ENCODE measurements around the gene ATPAF1. TPM values are rescaled to one million over a fixed set of nuclear protein-coding genes. Genes with fewer than 3 reads are reported as not detected.

The ATPAF1 gene
- total RNA-seq, 1 experiment from 2014 or later, result 50.3 TPM

GRCh38 chr1:46617108-46617800, 50.9 kb downstream of the ATPAF1 start:
- POLR2A ChIA-PET (ENCODE audit: unreplicated experiment), result interaction anchor here (0.6 to 1.2 kb wide), 8 partner anchors 13 to 718 kb away, joined by 3 to 28 read pairs (median 4); partner anchors contain the start of gene MKNK1
- CTCF ChIA-PET, result no interaction called here

GRCh38 chr1:46616277-46617107, 51.7 kb downstream of the ATPAF1 start, which contains the start of gene MOB3C:
MOB3C (minus strand) TSS chr1:46616811; CDS start chr1:46613321, 3,490 bp downstream.
- no peak for TF ChIP-seq EZH2 (IDR thresholded peaks at IDR 0.05; ENCODE audit: low read depth)
- no peak for TF ChIP-seq CTCF (conservative IDR thresholded peaks at IDR 0.05)
- CTCF ChIA-PET, result interaction anchor here (0.6 to 1.5 kb wide), 2 partner anchors 9 to 176 kb away, joined by 3 to 5 read pairs; no protein-coding TSS in a partner anchor

More at GRCh38 chr1:46617108-46617800, 50.9 kb downstream of the ATPAF1 start:
- TSS peak; percentile 24 for BruUV-seq (replicated peaks)
- TF ChIP-seq EZH2 (IDR thresholded peaks at IDR 0.05; ENCODE audit: low read depth), result no peak
- no peak for TF ChIP-seq CTCF (conservative IDR thresholded peaks at IDR 0.05)
- no peaks in the 10 kb centered on the region for H3K36me3 ChIP-seq (ENCODE audit: low read depth)
- no peaks in the 10 kb centered on the region for H4K20me1 ChIP-seq (ENCODE audit: insufficient read depth)
- intact Hi-C loops (cut with micrococcal nuclease; ENCODE audit: unreplicated experiment), result loop anchor here (2.0 to 10.0 kb wide), 3 partner anchors 68 to 718 kb away; partner anchors contain the start of genes CMPK1 and EFCAB14
- no peaks in the 10 kb centered on the region for H3K27me3 ChIP-seq (ENCODE audit: insufficient read depth, low read depth)
- DNase-seq, result no peak
- H3F3A ChIP-seq (ENCODE audit: insufficient read depth, low read depth), result peaks cover 14% of the 10 kb centered on the region
- peak overlapping the region; percentile 98 for H3K4me2 ChIP-seq
- peak overlapping the region; percentile 66 for H3K4me3 ChIP-seq
- H3K79me2 ChIP-seq (ENCODE audit: low read depth), result peaks cover 37% of the 10 kb centered on the region
- H3K9me2 ChIP-seq (ENCODE audit: insufficient read depth), result no peaks in the 10 kb centered on the region
- H2AFZ ChIP-seq, result peak overlapping the region; percentile 89
- peaks cover 57% of the 10 kb centered on the region for H3K4me1 ChIP-seq (replicated peaks; ENCODE audit: insufficient read depth)
- H3K9me3 ChIP-seq (ENCODE audit: insufficient read depth, low read depth), result no peaks in the 10 kb centered on the region
- H3K27ac ChIP-seq, result peak overlapping the region; percentile 53

GRCh38 chr1:46615735-46616134, 52.4 kb downstream of the ATPAF1 start:
- H4K20me1 ChIP-seq (ENCODE audit: insufficient read depth), result no peaks in the 10 kb centered on the region
- no peaks in the 10 kb centered on the region for H3K9me3 ChIP-seq (ENCODE audit: insufficient read depth, low read depth)
- ChIA-PET POLR2A (ENCODE audit: unreplicated experiment) (interaction anchor here (0.6 to 0.7 kb wide), 4 partner anchors 9 to 698 kb away, joined by 3 to 7 read pairs (median 4); partner anchors contain the start of genes MKNK1 and STIL), CTCF (interaction anchor here (0.6 to 1.5 kb wide), 2 partner anchors 9 to 175 kb away, joined by 3 to 5 read pairs; no protein-coding TSS in a partner anchor)
- no peaks in the 10 kb centered on the region for H3K27me3 ChIP-seq (ENCODE audit: insufficient read depth, low read depth)
- H3K4me2 ChIP-seq, result peak overlapping the region; percentile 98
- H3K4me3 ChIP-seq, result peak overlapping the region; percentile 66
- peak overlapping the region; percentile 53 for H3K27ac ChIP-seq
- H3F3A ChIP-seq (ENCODE audit: insufficient read depth, low read depth), result peaks cover 20% of the 10 kb centered on the region
- H2AFZ ChIP-seq, result peak overlapping the region; percentile 89; the same call in 1 of the 2 replicates
- TSS peak; percentile 35 for BruUV-seq (replicated peaks)
- DNase-seq, result no peak
- H3K9me2 ChIP-seq (ENCODE audit: insufficient read depth), result no peaks in the 10 kb centered on the region
- peaks cover 58% of the 10 kb centered on the region for H3K4me1 ChIP-seq (replicated peaks; ENCODE audit: insufficient read depth)
- no peak for TF ChIP-seq EZH2 (IDR thresholded peaks at IDR 0.05; ENCODE audit: low read depth)
- TF ChIP-seq CTCF (conservative IDR thresholded peaks at IDR 0.05), result no peak
- peaks cover 43% of the 10 kb centered on the region for H3K79me2 ChIP-seq (ENCODE audit: low read depth)
- H3K36me3 ChIP-seq (ENCODE audit: low read depth), result 0 out of 2 replicates have a peak, but pooled peaks cover 4% of the 10 kb centered on the region
- intact Hi-C loops (cut with micrococcal nuclease; ENCODE audit: unreplicated experiment), result loop anchor here (2.0 to 10.0 kb wide), 3 partner anchors 67 to 719 kb away; partner anchors contain the start of genes CMPK1 and EFCAB14

More at GRCh38 chr1:46616277-46617107, 51.7 kb downstream of the ATPAF1 start, which contains the start of gene MOB3C:
- Histone ChIP-seq H3K79me2 (ENCODE audit: low read depth) (peaks cover 37% of the 10 kb centered on the region), H3F3A (ENCODE audit: insufficient read depth, low read depth) (peaks cover 14% of the 10 kb centered on the region), H2AFZ (peak within 1 kb of the TSS; percentile 89), H3K9me3 (ENCODE audit: insufficient read depth, low read depth) (no peaks in the 10 kb centered on the region), H3K4me1 (replicated peaks; ENCODE audit: insufficient read depth) (peaks cover 54% of the 10 kb centered on the region), H3K27me3 (ENCODE audit: insufficient read depth, low read depth) (no peaks in the 10 kb centered on the region), H4K20me1 (ENCODE audit: insufficient read depth) (no peaks in the 10 kb centered on the region), H3K36me3 (ENCODE audit: low read depth) (no peaks in the 10 kb centered on the region), H3K4me3 (peak within 1 kb of the TSS; percentile 66), H3K27ac (peak within 1 kb of the TSS; percentile 53), H3K9me2 (ENCODE audit: insufficient read depth) (no peaks in the 10 kb centered on the region), H3K4me2 (peak within 1 kb of the TSS; percentile 98)
- BruUV-seq (replicated peaks), result no TSS peak
- peak; percentile 46 to 86 for DNase-seq
- POLR2A ChIA-PET (ENCODE audit: unreplicated experiment), result interaction anchor here (0.5 to 1.2 kb wide), 14 partner anchors 9 to 718 kb away, joined by 3 to 28 read pairs (median 4); partner anchors contain the start of genes MKNK1 and STIL
- intact Hi-C loops (cut with micrococcal nuclease; ENCODE audit: unreplicated experiment), result loop anchor here (2.0 to 10.0 kb wide), 3 partner anchors 68 to 718 kb away; partner anchors contain the start of genes CMPK1 and EFCAB14
